Suprapubic skin (tissue), 4 donors: ENCODE measurements around the gene DIABLO. TPM values are rescaled to one million over a fixed set of nuclear protein-coding genes. Genes with fewer than 3 reads are reported as not detected.

Experiments used
- DNase-seq, 2 donors: peaks; one replicate each; pipeline ENCODE4 v3.0.0-alpha.2; 2019; ENCODE audit warnings: low spot score in 2 of 2
- H3K27ac ChIP-seq: fragments of 200-600 bp; sonication (generic); one replicate; pipeline ENCODE4 v1.5.1; 2019
- H3K27me3 ChIP-seq: fragments of 200-600 bp; sonication (generic); one replicate; pipeline ENCODE4 v1.5.1; 2019
- H3K36me3 ChIP-seq: fragments of 200-600 bp; sonication (generic); one replicate; pipeline ENCODE4 v1.5.1; 2019
- H3K4me1 ChIP-seq: fragments of 200-600 bp; sonication (generic); one replicate; pipeline ENCODE4 v1.5.1; 2019
- H3K4me3 ChIP-seq: fragments of 200-600 bp; sonication (generic); one replicate; pipeline ENCODE4 v1.5.1; 2019; ENCODE audit warnings: mild to moderate bottlenecking
- H3K9me3 ChIP-seq: fragments of 200-600 bp; sonication (generic); one replicate; pipeline ENCODE4 v1.5.1; 2019
- EP300 ChIP-seq: sonication (generic); formaldehyde crosslinking; IDR thresholded peaks from one replicate; pipeline ENCODE4 v1.6.1; 2017; ENCODE audit warnings: antibody characterized with exemption
- POLR2A ChIP-seq, 2 donors: fragments of 450-650 bp; IDR thresholded peaks; one replicate each; pipeline ENCODE4 v1.6.1; 2017; ENCODE audit warnings: antibody characterized with exemption in 2 of 2, mild to moderate bottlenecking in 2 of 2, moderate library complexity in 2 of 2
- POLR2AphosphoS5 ChIP-seq, 3 donors: sonication (generic); formaldehyde crosslinking; IDR thresholded peaks; one replicate each; pipeline ENCODE4 v1.6.1; 2017; ENCODE audit warnings: antibody characterized with exemption in 3 of 3
- WGBS: methylation state at CpG from one replicate; pipeline ENCODE4 v1.1.5; 2018; 5-methylcytosine and 5-hydroxymethylcytosine counted together
- total RNA-seq, 4 donors: library from RNA; depleted of rRNA; stranded (reverse); fragments of >200 nt; gene quantifications; one replicate each; pipeline ENCODE4 v1.1.0, GENCODE V29; 2016
- TF ChIP-seq, protein P1 (sequence below), 2 donors: fragments of 200-600 bp in 1 of 2; fragments of 450-650 bp in 1 of 2; sonication (generic) in 1 of 2; IDR thresholded peaks; one replicate each; pipeline ENCODE4 v1.5.1; 2016 to 2019; ENCODE audit warnings: antibody characterized with exemption in 2 of 2, mild to moderate bottlenecking in 1 of 2, moderate library complexity in 1 of 2

Gene DIABLO
- total RNA-seq, 4 donors from 2014 or later = 33.3 to 58.3 (median 53.3) TPM

DNA sequence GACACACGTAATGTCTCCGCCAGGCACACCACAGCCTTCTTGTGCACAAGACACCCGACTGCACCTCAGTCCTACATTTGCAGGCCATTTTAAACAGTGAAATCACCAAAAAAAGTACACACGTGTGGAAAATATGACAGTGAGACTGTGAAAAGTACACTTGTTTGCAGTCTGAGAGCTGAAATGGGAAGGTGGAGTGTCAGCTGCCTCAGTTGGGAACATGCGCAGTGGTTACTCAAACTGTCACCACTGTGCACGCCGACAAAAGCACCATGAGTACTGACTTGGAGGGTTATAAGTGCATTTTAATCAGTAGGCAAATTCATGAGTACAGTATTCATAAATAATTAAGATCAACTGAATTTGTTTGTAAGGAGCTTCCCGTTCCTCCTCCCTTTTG, 24.7 kb upstream of the DIABLO start:
- no peak overlapping the region for H3K4me3 ChIP-seq
- H3K27ac ChIP-seq = no peak overlapping the region
- TF ChIP-seq POLR2A (IDR thresholded peaks at IDR 0.05) (no peak), POLR2AphosphoS5 (IDR thresholded peaks at IDR 0.05) (no peak), EP300 (no peak)
- TF ChIP-seq, protein P1, sequence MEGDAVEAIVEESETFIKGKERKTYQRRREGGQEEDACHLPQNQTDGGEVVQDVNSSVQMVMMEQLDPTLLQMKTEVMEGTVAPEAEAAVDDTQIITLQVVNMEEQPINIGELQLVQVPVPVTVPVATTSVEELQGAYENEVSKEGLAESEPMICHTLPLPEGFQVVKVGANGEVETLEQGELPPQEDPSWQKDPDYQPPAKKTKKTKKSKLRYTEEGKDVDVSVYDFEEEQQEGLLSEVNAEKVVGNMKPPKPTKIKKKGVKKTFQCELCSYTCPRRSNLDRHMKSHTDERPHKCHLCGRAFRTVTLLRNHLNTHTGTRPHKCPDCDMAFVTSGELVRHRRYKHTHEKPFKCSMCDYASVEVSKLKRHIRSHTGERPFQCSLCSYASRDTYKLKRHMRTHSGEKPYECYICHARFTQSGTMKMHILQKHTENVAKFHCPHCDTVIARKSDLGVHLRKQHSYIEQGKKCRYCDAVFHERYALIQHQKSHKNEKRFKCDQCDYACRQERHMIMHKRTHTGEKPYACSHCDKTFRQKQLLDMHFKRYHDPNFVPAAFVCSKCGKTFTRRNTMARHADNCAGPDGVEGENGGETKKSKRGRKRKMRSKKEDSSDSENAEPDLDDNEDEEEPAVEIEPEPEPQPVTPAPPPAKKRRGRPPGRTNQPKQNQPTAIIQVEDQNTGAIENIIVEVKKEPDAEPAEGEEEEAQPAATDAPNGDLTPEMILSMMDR (IDR thresholded peaks at IDR 0.05) = no peak
- H3K27me3 ChIP-seq = no peaks in the 10 kb centered on the region
- whole genome bisulfite sequencing = 94% methylated on average over 8 of the region's 8 CpGs
- DNase-seq = no peak
- peaks cover 56% of the 10 kb centered on the region for H3K36me3 ChIP-seq
- no peaks in the 10 kb centered on the region for H3K9me3 ChIP-seq
- H3K4me1 ChIP-seq = no peaks in the 10 kb centered on the region

DNA sequence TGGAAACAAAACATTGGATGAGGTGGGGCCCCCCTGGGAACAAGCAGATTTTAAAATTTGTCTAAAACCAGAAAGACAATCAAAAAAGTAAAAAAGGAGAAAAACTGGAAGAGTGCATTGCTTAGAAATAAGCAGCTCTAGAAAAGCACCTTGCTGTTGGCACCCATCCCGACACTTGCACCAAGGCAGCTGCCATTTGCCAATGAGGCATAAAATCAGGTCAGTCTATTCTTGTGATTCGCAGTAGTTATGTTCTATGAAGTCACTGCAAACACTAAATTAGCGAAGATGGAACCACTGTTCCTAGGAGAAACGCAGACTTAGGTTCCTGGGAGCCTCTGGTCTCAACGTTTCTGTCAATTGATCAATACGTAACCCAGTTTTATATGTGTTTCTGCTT, 24.2 kb upstream of the DIABLO start:
- DNase-seq = no peak
- TF ChIP-seq EP300 (no peak), POLR2AphosphoS5 (IDR thresholded peaks at IDR 0.05) (no peak), POLR2A (IDR thresholded peaks at IDR 0.05) (no peak)
- TF ChIP-seq, protein P1 (IDR thresholded peaks at IDR 0.05) = no peak
- Histone ChIP-seq H3K27ac (no peak overlapping the region), H3K9me3 (no peaks in the 10 kb centered on the region), H3K36me3 (peaks cover 56% of the 10 kb centered on the region), H3K27me3 (no peaks in the 10 kb centered on the region), H3K4me3 (no peak overlapping the region), H3K4me1 (no peaks in the 10 kb centered on the region)
- WGBS = 90% methylated on average over 6 of the region's 6 CpGs

DNA sequence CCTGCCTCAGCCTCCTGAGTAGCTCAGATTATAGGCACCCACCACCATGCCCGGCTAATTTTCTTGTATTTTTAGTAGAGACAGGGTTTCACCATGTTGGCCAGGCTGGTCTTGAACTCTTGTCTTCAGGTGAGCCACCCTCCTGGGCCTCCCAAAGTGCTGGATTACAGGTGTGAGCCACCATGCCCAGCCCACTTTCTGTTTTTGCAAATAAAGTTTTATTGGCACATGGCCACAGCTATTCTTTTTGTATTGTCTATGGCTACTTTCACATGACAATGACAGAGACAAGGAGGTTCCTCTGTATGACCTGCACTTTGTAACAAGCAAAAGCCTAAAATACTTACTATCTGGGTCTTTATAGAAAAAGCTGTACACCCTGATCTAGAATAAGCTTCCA, 19.7 kb upstream of the DIABLO start:
- no peak overlapping the region for H3K27ac ChIP-seq
- H3K36me3 ChIP-seq = peaks cover 63% of the 10 kb centered on the region
- no peaks in the 10 kb centered on the region for H3K27me3 ChIP-seq
- no peak for DNase-seq
- no peaks in the 10 kb centered on the region for H3K4me1 ChIP-seq
- H3K9me3 ChIP-seq = no peaks in the 10 kb centered on the region
- H3K4me3 ChIP-seq = no peak overlapping the region
- TF ChIP-seq, protein P1 (IDR thresholded peaks at IDR 0.05) = no peak
- TF ChIP-seq POLR2AphosphoS5 (IDR thresholded peaks at IDR 0.05) = no peak
- no peak for TF ChIP-seq EP300
- TF ChIP-seq POLR2A (IDR thresholded peaks at IDR 0.05) = no peak
- WGBS = 90% methylated on average over 1 of the region's 1 CpG

DNA sequence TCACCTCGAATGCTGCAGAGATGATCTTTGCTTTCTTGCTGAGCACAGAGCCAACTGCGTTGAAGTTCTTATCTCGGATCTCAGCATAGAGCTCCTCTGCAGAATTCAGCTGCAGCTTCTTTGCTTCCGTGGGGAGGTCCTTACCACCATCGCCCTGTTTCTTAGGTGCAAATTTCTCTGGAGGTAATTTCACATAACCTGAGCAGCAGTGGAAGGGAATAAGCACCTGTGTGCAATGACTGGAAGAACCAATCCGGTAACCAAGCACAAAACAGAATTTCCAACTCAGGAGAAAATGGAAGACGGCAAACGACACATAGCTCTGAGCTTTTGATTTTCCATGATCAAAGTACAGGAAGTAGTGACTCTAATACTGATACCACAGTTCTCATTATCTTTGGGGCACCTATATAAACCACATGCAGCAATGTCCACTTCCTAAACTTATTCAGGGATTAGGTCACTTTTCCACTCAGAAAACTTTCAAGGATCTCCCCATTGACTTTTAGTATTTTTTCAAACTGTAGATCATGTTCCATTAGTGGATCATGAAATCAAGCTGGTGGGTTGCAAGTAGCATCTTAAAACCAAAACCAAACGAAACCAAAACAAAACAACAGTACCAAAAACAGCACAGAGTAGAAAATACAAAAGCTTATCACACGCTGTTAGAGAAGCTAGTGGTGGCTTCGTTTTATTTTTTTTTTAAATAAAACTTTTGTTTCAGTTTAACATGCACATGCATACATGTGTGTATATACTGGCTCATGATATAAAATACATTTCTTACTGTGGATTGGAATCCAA, 18.9 kb upstream of the DIABLO start:
- Histone ChIP-seq H3K4me1 (no peaks in the 10 kb centered on the region), H3K36me3 (peaks cover 55% of the 10 kb centered on the region), H3K27ac (no peak overlapping the region), H3K9me3 (no peaks in the 10 kb centered on the region), H3K27me3 (no peaks in the 10 kb centered on the region), H3K4me3 (no peak overlapping the region)
- DNase-seq = no peak
- no peak for TF ChIP-seq POLR2A (IDR thresholded peaks at IDR 0.05)
- TF ChIP-seq POLR2AphosphoS5 (IDR thresholded peaks at IDR 0.05) = no peak
- TF ChIP-seq, protein P1 (IDR thresholded peaks at IDR 0.05) = no peak
- TF ChIP-seq EP300 = no peak
- WGBS = 74% methylated on average over 11 of the region's 11 CpGs

DNA sequence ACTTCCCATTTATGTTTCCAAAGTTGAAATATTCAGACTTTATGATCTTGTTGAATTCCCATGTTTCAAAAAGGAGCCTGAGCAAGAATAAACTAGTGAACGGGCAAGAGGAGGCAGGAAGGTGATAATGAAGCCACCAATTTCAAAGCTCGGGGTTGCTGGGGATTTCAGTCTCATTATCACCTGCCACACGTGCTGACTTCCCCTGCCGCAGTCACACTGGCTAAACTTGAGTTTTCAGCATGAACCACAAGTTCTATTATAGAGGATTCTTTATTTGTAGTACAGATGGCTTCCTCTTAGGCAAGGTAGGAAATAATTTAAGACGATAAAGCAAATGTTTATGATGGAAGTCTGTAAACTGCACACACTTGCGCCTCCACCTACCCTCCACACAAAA, 18.1 kb upstream of the DIABLO start:
- peaks cover 51% of the 10 kb centered on the region for H3K36me3 ChIP-seq
- no peak for DNase-seq
- H3K27ac ChIP-seq = no peak overlapping the region

More for the DNA sequence above, 18.1 kb upstream of the DIABLO start:
- no peaks in the 10 kb centered on the region for H3K27me3 ChIP-seq
- H3K4me1 ChIP-seq = no peaks in the 10 kb centered on the region
- H3K4me3 ChIP-seq = no peak overlapping the region
- WGBS = 74% methylated on average over 6 of the region's 6 CpGs
- TF ChIP-seq POLR2A (IDR thresholded peaks at IDR 0.05) (no peak), POLR2AphosphoS5 (IDR thresholded peaks at IDR 0.05) (no peak), EP300 (no peak)
- TF ChIP-seq, protein P1 (IDR thresholded peaks at IDR 0.05) = no peak
- H3K9me3 ChIP-seq = no peaks in the 10 kb centered on the region
